ENCODE results near the gene AKNA.
"Not testable (repeated sequence)": the region's sequence is repeated elsewhere in the genome, so short reads cannot be mapped to it uniquely, and the experiment has no call there.

DNA sequence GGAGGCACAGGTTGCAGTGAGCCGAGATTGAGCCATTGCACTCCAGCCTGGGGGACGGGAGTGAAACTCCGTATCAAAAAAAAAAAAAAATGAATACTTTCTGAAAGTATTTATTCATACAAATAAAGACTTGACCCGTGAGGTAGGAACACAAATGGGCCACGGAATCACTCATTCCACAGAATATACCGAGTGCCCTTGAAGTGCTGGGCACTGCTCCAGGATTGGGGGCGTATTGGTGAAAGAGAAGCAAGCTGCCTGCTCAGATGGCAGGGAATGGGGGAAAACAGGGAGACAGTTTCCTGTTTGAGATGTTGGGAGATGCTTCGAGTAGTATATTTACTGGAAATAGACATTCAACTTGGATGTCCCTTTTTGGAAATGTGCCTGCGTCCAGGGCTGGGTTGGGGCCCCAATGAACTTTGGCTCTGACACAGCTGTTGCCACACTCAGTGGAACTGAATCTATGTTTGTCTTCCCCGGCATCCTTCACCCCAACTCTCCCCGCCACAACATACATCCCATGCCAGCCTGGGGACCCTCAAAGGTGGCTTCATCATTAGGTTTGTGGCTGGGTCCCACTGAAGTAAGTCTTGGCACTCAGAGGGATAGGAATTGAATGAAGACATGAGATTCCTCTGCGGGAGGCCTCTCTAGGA is 65.5 kb downstream of the AKNA start:
- TF ChIP-seq POLR2A (IDR thresholded peaks at IDR 0.05; ENCODE audit: borderline replicate concordance, extremely low read depth, insufficient read depth, insufficient read length): not testable (repeated sequence)
- TF ChIP-seq, protein P1, sequence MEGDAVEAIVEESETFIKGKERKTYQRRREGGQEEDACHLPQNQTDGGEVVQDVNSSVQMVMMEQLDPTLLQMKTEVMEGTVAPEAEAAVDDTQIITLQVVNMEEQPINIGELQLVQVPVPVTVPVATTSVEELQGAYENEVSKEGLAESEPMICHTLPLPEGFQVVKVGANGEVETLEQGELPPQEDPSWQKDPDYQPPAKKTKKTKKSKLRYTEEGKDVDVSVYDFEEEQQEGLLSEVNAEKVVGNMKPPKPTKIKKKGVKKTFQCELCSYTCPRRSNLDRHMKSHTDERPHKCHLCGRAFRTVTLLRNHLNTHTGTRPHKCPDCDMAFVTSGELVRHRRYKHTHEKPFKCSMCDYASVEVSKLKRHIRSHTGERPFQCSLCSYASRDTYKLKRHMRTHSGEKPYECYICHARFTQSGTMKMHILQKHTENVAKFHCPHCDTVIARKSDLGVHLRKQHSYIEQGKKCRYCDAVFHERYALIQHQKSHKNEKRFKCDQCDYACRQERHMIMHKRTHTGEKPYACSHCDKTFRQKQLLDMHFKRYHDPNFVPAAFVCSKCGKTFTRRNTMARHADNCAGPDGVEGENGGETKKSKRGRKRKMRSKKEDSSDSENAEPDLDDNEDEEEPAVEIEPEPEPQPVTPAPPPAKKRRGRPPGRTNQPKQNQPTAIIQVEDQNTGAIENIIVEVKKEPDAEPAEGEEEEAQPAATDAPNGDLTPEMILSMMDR (IDR thresholded peaks at IDR 0.05 in 2 of 3, conservative IDR thresholded peaks at IDR 0.05 in 1 of 3; ENCODE audit: borderline replicate concordance in 1 of 3, insufficient read depth in 1 of 3, low read depth in 2 of 3, low read length in 2 of 3): not testable (repeated sequence)
